Measurements from ENCODE around the gene CER1. TPM values are rescaled to one million over a fixed set of nuclear protein-coding genes. Genes with fewer than 3 reads are reported as not detected.

Gene CER1
- total and polyA plus RNA-seq, 2 experiments from 2014 or later = not detected

- H3K4me2 ChIP-seq (ENCODE audit: unreplicated experiment) = no peak overlapping the region
- in situ Hi-C loops (cut with MboI) = no loop called here
- H3K9ac ChIP-seq = no peak overlapping the region
- no peaks in the 10 kb centered on the region for H3K9me2 ChIP-seq (ENCODE audit: insufficient read depth)
- no peak overlapping the region for H2AFZ ChIP-seq
- H3K4me1 ChIP-seq (ENCODE audit: insufficient read depth) = no peaks in the 10 kb centered on the region
- H3K4me3 ChIP-seq = no peak overlapping the region
- no peak for TF ChIP-seq EZH2phosphoT487 (IDR thresholded peaks at IDR 0.05; ENCODE audit: insufficient read depth, low read depth)
- no peak for TF ChIP-seq EZH2 (IDR thresholded peaks at IDR 0.05; ENCODE audit: insufficient read depth, poor library complexity, severe bottlenecking)
- no peaks in the 10 kb centered on the region for H3K27me3 ChIP-seq (replicated peaks; ENCODE audit: insufficient read depth)
- H4K20me1 ChIP-seq (ENCODE audit: insufficient read depth) = no peaks in the 10 kb centered on the region
- 86 to 94% methylated on average over 3 of the region's 3 CpGs for WGBS, 2 experiments (ENCODE audit: low coverage in 1 of 2, low lambda C conversion rate in 2 of 2, missing lambda C conversion rate in 2 of 2)
- DNase-seq = no peak
- no peaks in the 10 kb centered on the region for H3K9me3 ChIP-seq (ENCODE audit: low read depth)
- no peak overlapping the region for H3K27ac ChIP-seq
- no peaks in the 10 kb centered on the region for H3K79me2 ChIP-seq (ENCODE audit: insufficient read depth)
- no peaks in the 10 kb centered on the region for H3F3A ChIP-seq (ENCODE audit: insufficient read depth)
- H3K36me3 ChIP-seq (ENCODE audit: low read depth) = no peaks in the 10 kb centered on the region; the same call in 1 of the 2 replicates
Observed at GRCh38 chr9:14678776-14679175, 43.8 kb downstream of the CER1 start.

- H3K36me3 ChIP-seq (ENCODE audit: low read depth) = no peaks in the 10 kb centered on the region; the same call in 1 of the 2 replicates
- TF ChIP-seq EZH2 (IDR thresholded peaks at IDR 0.05; ENCODE audit: insufficient read depth, poor library complexity, severe bottlenecking) (no peak), EZH2phosphoT487 (IDR thresholded peaks at IDR 0.05; ENCODE audit: insufficient read depth, low read depth) (no peak)
- 85 to 88% methylated on average over 6 of the region's 6 CpGs for WGBS, 2 experiments (ENCODE audit: low coverage in 1 of 2, low lambda C conversion rate in 2 of 2, missing lambda C conversion rate in 2 of 2)
- DNase-seq = no peak
- H3K27ac ChIP-seq = no peak overlapping the region
- no peak overlapping the region for H2AFZ ChIP-seq
- H3F3A ChIP-seq (ENCODE audit: insufficient read depth) = no peaks in the 10 kb centered on the region
- H3K79me2 ChIP-seq (ENCODE audit: insufficient read depth) = no peaks in the 10 kb centered on the region
- H3K4me1 ChIP-seq (ENCODE audit: insufficient read depth) = no peaks in the 10 kb centered on the region
- H3K4me2 ChIP-seq (ENCODE audit: unreplicated experiment) = no peak overlapping the region
- H4K20me1 ChIP-seq (ENCODE audit: insufficient read depth) = no peaks in the 10 kb centered on the region
- no peaks in the 10 kb centered on the region for H3K27me3 ChIP-seq (replicated peaks; ENCODE audit: insufficient read depth)
- in situ Hi-C loops (cut with MboI) = no loop called here
- no peak overlapping the region for H3K4me3 ChIP-seq
- H3K9me3 ChIP-seq (ENCODE audit: low read depth) = no peaks in the 10 kb centered on the region
- no peaks in the 10 kb centered on the region for H3K9me2 ChIP-seq (ENCODE audit: insufficient read depth)
- no peak overlapping the region for H3K9ac ChIP-seq
Observed at GRCh38 chr9:14677872-14678271, 44.7 kb downstream of the CER1 start.

GRCh38 chr9:14677396-14677795 lies 45.1 kb downstream of the CER1 start:
- DNase-seq = no peak
- no peaks in the 10 kb centered on the region for H3K27me3 ChIP-seq (replicated peaks; ENCODE audit: insufficient read depth)
- H3K4me2 ChIP-seq (ENCODE audit: unreplicated experiment) = no peak overlapping the region
- in situ Hi-C loops (cut with MboI) = no loop called here
- no peaks in the 10 kb centered on the region for H4K20me1 ChIP-seq (ENCODE audit: insufficient read depth)
- no peaks in the 10 kb centered on the region; the same call in 1 of the 2 replicates for H3K36me3 ChIP-seq (ENCODE audit: low read depth)
- H3K4me3 ChIP-seq = no peak overlapping the region
- H3K4me1 ChIP-seq (ENCODE audit: insufficient read depth) = no peaks in the 10 kb centered on the region
- TF ChIP-seq EZH2 (IDR thresholded peaks at IDR 0.05; ENCODE audit: insufficient read depth, poor library complexity, severe bottlenecking) (no peak), EZH2phosphoT487 (IDR thresholded peaks at IDR 0.05; ENCODE audit: insufficient read depth, low read depth) (no peak)
- H3K27ac ChIP-seq = no peak overlapping the region
- H3K9me3 ChIP-seq (ENCODE audit: low read depth) = no peaks in the 10 kb centered on the region
- no peaks in the 10 kb centered on the region for H3F3A ChIP-seq (ENCODE audit: insufficient read depth)
- H2AFZ ChIP-seq = no peak overlapping the region
- H3K79me2 ChIP-seq (ENCODE audit: insufficient read depth) = no peaks in the 10 kb centered on the region
- WGBS, 2 experiments (ENCODE audit: low coverage in 1 of 2, low lambda C conversion rate in 2 of 2, missing lambda C conversion rate in 2 of 2) = 40 to 50% methylated on average over 2 of the region's 2 CpGs
- no peaks in the 10 kb centered on the region for H3K9me2 ChIP-seq (ENCODE audit: insufficient read depth)
- no peak overlapping the region for H3K9ac ChIP-seq

GRCh38 chr9:14674630-14675029 lies 47.9 kb downstream of the CER1 start:
- no peak for DNase-seq
- Histone ChIP-seq H3K79me2 (ENCODE audit: insufficient read depth) (no peaks in the 10 kb centered on the region), H3K4me1 (ENCODE audit: insufficient read depth) (peaks cover 14% of the 10 kb centered on the region; the same call in 1 of the 2 replicates), H3K9me3 (ENCODE audit: low read depth) (no peaks in the 10 kb centered on the region), H3K27me3 (replicated peaks; ENCODE audit: insufficient read depth) (no peaks in the 10 kb centered on the region), H4K20me1 (ENCODE audit: insufficient read depth) (no peaks in the 10 kb centered on the region), H3K9ac (no peak overlapping the region), H3F3A (ENCODE audit: insufficient read depth) (0 out of 2 replicates have a peak, but pooled peaks cover 12% of the 10 kb centered on the region), H3K36me3 (ENCODE audit: low read depth) (no peaks in the 10 kb centered on the region; the same call in 1 of the 2 replicates), H3K9me2 (ENCODE audit: insufficient read depth) (no peaks in the 10 kb centered on the region), H2AFZ (no peak overlapping the region), H3K4me2 (ENCODE audit: unreplicated experiment) (no peak overlapping the region), H3K4me3 (no peak overlapping the region), H3K27ac (no peak overlapping the region)
- WGBS, 2 experiments (ENCODE audit: low coverage in 1 of 2, low lambda C conversion rate in 2 of 2, missing lambda C conversion rate in 2 of 2) = 93 to 97% methylated on average over 3 of the region's 3 CpGs
- TF ChIP-seq EZH2 (IDR thresholded peaks at IDR 0.05; ENCODE audit: insufficient read depth, poor library complexity, severe bottlenecking) (no peak), EZH2phosphoT487 (IDR thresholded peaks at IDR 0.05; ENCODE audit: insufficient read depth, low read depth) (no peak)
- in situ Hi-C loops (cut with MboI) = no loop called here

GRCh38 chr9:14671377-14671776 lies 51.2 kb downstream of the CER1 start:
- TF ChIP-seq EZH2 (IDR thresholded peaks at IDR 0.05; ENCODE audit: insufficient read depth, poor library complexity, severe bottlenecking) (no peak), EZH2phosphoT487 (IDR thresholded peaks at IDR 0.05; ENCODE audit: insufficient read depth, low read depth) (no peak)
- H3K9ac ChIP-seq = no peak overlapping the region
- H3K36me3 ChIP-seq (ENCODE audit: low read depth) = no peaks in the 10 kb centered on the region

More at GRCh38 chr9:14671377-14671776, 51.2 kb downstream of the CER1 start:
- H3F3A ChIP-seq (ENCODE audit: insufficient read depth) = 0 out of 2 replicates have a peak, but pooled peaks cover 12% of the 10 kb centered on the region
- no peaks in the 10 kb centered on the region for H3K9me3 ChIP-seq (ENCODE audit: low read depth)
- peaks cover 14% of the 10 kb centered on the region; the same call in 1 of the 2 replicates for H3K4me1 ChIP-seq (ENCODE audit: insufficient read depth)
- no peak for DNase-seq
- no peaks in the 10 kb centered on the region for H3K9me2 ChIP-seq (ENCODE audit: insufficient read depth)
- H3K4me2 ChIP-seq (ENCODE audit: unreplicated experiment) = no peak overlapping the region
- no peaks in the 10 kb centered on the region for H3K27me3 ChIP-seq (replicated peaks; ENCODE audit: insufficient read depth)
- H3K79me2 ChIP-seq (ENCODE audit: insufficient read depth) = no peaks in the 10 kb centered on the region
- H3K4me3 ChIP-seq = no peak overlapping the region
- H2AFZ ChIP-seq = no peak overlapping the region
- no peaks in the 10 kb centered on the region for H4K20me1 ChIP-seq (ENCODE audit: insufficient read depth)
- 63 to 69% methylated on average over 3 of the region's 3 CpGs for WGBS, 2 experiments (ENCODE audit: low coverage in 1 of 2, low lambda C conversion rate in 2 of 2, missing lambda C conversion rate in 2 of 2)
- in situ Hi-C loops (cut with MboI) = no loop called here
- no peak overlapping the region for H3K27ac ChIP-seq
